Activated CD8-positive, alpha-beta memory T cell treated with anti-CD3 and anti-CD28 coated beads for 1 hour (primary cell): Measurements from ENCODE around the gene UBE3D.
"Not testable (repeated sequence)": the region's sequence is repeated elsewhere in the genome, so short reads cannot be mapped to it uniquely, and the experiment has no call there.

ENCODE experiments used
- DNase-seq, 2 donors: peaks; one replicate each; pipeline ENCODE4 v3.0.0-alpha.2; 2020; ENCODE audit warnings: low read depth in 1 of 2; ENCODE audit errors: extremely low read depth in 1 of 2

Gene UBE3D

DNA sequence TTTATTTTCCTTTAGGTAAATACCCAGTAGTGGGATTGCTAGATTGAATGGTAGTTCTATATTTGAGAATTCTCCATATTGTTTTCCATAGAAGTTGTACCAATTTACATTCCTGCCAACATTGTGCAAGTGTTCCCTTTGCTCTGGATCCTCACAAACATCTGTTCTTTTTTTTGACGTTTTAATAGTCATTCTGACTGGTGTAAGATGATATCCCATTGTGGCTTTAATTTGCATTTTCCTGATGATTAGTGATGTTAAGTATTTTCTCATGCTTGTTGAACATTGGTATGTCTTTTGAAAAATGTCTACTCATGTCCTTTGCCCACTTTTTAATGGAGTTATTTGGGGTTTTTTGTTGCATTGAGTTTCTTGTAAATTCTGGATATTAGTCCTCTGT, 85.6 kb downstream of the UBE3D start:
- DNase-seq = no peak

DNA sequence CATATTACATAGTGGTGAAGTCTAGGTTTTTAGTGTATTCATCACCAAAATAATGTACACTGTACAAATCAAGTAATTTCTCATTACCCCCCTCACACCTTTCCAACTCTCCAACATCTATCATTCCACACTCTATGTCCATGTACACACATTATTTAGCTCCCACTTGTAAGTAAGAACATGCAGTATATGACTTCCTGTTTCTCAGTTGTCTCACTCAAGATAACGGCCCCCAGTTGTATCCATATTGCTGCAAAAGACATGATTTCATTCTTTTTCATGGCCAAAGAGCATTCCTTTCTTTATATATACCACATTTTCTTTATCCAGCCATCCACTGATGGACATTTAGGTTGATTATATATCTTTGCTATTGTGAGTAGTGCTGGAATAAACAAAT, 86.0 kb downstream of the UBE3D start:
- DNase-seq = no peak

DNA sequence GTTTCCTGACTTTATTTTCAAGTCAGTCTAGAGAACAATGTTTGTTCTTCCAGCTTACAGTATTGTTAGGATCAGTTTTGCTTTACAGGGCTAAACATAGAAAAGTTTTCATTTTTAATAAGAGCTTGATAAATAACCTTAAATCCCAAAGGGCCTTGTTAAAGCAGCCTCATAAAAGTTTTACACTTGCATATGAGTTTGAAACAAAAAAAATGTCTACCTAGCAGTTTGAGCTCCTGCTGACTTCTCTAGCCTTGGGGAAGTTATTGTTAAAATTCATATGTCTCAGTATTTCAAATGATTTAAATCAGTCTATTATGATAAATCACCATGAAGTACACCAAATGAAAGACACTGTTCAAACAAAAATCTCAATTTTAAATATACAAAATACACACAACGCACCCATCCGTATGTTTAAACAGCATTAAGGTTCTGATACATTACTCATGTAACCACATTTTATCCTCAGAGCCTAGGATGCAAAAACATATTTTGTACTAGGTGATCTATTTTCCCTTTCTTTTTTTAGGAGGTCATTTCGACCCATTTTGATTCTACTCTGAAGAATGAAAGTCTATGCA, 87.2 kb downstream of the UBE3D start:
- DNase-seq = no peak

DNA sequence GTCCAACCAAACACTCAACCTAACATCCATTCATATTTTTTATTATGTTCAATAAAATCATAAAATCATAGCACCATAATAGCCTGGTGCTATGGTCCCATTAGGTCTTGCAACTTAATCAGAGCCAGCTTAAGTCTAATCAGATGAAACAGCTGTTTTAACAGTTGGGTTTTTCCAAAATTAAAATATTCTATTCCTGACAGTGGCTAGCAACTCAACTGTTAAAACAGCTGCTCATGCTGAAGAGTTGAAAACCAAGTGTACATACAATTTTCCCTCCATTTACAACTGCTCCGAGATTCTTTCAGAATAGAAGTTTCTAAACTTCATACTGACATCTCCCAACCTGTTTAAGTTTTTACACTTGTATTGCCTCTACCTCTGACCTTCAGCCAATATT, 89.5 kb downstream of the UBE3D start:
- no peak for DNase-seq

DNA sequence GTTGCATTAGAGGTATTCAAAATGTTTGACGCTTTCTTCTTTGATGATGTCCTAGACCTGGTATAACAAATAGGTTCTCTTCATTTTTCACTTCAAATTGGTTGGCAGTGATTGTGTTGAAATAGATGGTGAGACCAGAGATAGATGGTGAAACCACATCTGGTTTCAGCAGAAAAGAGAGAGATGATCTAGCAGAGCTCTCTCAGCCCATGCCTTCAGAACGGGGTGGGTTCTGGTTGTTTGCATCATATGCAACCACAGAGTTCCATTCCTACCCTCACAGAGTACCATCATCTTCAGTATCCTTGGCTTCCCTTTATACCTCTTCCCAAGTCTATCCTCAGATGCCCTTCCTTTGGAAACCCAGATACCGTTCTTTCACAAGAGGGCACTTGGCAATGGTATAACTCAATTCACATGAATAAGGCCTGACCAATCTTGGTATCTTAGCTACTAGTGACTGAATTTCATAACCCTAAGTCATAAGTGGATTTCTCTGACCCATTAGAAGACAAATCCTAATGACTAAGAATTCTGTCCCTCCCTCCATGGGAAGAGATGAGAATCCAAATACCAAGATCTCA, 93.7 kb downstream of the UBE3D start:
- no peak for DNase-seq

DNA sequence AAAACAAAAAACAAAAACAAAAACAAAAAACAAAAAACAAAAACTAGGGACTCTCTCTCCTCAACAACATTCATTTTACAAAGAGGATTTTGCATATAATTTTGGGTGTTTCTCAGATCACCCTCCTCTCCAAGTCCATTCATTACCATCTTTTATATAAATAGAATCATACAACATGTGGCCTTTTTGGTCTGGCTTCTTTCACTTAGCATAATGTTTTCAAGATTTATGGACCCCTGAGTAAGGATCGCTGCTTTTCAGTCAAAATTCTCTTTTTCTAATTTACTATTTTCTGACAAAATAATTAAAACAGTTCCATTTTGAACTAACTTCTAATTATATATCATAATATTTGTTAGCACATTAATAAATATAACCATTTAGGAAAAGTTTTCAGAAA, 94.8 kb downstream of the UBE3D start:
- no peak for DNase-seq

DNA sequence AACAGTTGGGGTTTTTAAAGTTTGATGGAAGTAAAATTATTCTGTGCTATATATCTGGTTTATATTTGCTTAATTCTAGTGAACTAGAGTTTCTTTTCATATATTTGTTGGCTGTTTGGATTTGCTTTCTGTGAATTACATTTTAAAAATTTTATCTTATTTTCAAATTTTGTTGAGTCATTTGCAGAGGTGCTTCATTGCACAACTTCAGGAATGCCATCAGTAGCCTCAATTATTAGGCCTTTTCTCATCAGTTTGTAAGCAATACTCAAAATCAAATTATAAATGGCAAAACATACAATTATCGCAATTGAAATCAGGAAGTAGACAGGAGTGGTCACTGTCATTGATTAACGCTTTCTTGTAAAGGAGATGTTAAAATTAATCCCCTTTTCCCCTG, 96.9 kb downstream of the UBE3D start:
- DNase-seq = no peak

DNA sequence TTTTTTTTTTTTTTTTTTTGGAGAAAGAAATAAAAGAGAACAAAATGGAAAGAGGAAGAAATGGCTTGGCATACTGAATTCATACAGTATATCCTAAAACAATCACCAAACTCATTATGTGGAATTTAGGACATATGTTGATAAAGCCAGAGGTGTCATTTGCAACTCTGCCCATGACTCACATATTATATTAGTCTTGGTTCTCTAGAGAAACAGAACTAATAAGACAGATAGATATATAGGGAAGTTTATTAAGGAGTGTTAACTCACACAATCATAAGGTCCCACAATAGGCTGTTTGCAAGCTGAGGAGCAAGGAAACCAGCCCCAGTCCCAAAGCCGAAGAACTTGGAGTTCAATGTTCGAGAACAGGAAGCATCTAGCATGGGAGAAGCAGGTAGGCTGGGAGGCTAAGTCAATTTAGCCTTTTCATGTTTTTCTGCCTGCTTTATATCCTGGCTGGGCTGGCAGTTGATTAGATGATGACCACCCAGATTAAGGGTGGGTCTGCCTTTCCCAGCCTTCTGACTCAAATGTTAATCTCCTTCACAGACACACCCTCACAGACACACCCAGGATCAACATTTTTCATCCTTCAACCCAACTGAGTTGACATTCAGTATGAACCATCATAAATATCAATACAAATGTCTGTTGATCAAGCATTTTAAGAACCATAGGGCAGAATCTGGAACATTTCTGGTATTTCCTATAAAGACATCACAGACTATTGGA, 102.3 kb downstream of the UBE3D start:
- DNase-seq = no peak

DNA sequence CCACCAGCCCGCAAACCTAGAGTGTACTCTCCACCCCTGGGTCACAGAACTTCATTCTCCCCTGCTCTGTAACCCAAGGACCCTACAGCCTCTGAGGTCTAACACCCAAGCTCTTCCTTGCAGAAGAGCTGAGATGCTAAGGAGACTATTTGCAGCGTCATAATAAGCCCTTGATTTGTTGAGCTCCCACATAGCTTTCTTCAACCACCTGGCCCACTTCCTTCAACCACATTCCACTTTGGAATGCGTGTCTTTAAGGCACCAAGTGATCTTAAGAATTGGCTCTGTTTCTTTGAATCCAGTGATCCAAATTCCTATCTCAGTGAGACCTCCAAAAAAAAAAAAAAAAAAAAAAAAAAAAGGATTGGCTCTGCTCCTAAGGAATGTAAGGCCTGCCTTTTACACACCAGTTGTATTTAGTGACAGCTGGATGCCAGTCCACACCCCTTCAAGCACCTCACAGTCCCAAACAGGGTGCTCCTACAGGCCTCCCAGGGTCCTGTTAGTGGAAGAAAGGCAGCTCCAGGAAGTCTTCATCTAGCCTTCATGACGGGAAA, 106.2 kb downstream of the UBE3D start:
- DNase-seq = no peak

DNA sequence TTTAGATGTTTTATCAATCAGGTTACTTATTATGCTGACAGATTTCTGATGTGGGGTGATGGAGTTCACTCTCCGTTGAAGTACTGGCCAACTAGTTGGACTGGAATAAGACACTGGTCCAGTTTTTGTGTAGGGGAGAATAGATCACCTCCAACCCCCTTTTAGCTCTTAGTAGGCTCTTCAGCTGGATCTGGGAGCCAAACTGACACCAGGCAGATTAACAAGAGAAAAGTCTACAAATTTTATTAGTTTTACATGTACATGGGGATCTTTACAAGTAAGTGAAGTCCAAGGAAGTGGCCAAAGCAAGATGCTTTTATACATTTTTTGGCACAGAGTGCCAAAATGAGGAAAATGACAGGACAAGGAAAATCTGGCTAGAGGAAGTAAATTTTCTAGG, 107.1 kb downstream of the UBE3D start:
- DNase-seq = no peak

DNA sequence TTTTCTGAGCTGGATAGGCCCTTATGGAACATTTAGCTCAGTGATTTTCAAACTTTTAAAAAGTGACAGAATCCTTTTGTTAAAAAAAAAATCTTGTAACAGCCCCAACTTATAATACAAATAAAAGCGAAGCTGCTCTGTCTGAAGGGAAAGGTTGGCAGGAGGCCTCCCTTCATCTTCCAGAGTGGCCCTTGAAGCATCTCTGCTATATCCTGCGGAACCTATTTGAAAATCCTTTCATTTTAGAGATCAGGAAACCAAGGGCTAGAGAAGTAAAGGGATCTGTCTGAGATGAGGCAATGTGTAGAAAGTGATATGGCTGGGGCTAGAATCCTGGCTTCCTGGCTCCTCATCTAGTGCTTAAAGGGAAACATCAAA, 107.8 kb downstream of the UBE3D start:
- no peak for DNase-seq

DNA sequence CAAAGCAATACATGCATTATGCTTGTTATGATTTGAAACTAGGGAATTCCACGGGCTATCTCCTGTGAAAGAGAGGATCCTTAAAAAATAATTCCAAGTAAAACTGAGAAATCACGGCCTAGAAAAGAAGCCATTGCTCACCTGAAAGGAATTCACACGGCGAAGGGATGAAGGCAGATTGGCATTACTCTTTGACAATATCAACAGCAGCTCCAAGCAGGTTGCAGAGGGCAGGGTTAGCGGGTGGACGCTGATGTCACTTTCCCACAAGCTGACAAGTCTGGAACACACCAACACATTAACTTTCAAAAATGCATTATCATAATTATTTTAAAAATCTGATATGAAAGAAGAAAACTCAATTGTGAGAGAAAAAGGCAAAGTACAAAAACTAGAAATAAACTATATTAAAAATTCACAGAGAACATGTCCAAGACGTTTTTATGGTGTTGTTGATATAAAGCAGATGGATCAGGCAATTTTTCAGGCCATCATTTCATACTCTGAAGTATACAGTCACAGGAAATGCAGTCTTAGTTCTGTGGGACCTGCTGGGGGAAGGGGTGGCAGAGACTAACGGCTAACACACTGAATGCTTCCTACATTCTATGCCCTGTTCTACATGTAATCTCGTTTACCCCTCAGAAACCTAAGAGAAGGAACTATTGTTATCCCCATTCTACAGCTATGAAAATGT, 108.3 kb downstream of the UBE3D start:
- DNase-seq = no peak

DNA sequence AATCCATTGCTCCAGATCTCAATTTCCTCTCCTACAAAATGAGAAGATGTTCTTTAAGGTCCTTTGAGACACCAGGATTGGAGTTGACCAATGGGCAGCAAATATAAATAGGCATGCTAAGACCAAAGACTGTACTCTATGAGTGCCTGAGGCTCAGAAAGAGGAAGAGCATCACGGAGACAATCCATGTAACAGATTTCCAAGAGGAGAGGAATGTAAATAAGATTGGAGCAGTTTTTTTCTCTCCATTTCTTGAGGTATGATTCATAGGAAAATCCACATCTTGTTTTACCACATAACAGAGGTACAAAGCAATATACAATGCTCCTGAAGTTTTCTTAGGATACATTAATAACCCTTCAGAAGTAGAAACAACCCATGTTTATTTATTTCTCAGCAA, 109.8 kb downstream of the UBE3D start:
- no peak for DNase-seq

DNA sequence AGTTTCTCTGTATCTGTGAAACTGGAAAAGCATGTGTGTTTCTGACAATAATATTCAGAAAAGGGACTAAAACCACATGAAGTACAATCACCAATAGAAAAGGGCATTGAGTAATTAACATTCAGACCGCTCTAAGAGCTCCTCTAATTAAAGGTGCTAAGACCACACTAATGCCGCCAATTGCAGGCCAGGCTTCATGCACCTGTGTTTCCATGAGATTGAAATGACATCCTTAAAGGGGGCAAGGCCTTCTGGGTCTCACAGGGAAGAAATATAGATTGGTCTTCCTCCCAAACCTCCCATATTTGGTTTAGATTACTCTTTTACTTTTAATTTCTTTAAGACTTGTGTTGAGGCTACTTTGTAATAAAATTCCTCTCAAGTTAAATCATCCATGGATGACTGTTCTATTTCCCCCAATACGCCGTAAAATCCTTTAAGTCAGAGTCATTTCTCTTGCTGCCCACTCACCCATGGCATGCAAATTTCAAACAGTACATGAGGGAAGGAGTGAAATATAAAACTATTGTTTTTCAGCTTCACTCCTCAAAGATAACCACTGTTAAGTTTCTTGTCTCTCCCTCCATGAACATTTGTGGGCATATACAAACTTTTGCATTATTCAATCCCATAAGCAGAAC, 110.6 kb downstream of the UBE3D start:
- DNase-seq = no peak

DNA sequence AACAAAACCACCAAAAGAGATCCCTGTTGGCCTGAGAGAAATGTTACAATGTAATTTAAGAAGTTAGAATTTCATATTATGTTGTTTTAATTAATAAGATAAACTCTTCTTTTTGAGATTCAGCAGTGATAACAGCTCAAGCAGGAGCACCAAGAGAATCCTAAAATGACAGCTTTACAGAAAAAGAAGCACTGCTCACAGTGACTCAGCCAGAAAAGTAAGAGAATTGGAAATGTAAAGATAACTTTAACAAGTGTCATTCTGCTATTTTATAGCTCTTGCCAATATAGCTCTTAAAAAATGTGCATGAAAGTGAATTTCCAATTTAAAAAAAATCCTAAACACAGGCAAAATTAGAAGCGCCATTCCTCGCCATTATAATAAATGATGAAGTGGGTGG, 111.3 kb downstream of the UBE3D start:
- no peak for DNase-seq

DNA sequence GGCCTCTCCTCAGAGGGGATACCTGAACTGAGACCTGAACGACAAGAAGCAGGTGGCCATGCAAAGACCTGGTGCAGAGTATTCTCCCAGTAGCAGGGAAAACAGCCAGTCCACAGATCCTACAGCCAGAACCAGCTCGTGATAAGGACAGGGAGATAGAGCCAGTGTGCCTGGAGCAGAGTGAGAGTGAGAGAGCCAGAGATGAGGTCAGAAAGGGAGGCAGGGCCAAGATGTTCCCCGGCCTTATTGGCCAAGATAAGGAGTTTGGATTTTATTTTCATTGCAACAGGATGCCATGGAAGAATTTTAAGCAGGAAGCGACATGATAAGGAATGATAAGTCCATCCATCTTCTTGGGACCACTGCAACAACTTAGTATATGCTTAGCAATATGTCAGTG, 111.8 kb downstream of the UBE3D start:
- DNase-seq = no peak

DNA sequence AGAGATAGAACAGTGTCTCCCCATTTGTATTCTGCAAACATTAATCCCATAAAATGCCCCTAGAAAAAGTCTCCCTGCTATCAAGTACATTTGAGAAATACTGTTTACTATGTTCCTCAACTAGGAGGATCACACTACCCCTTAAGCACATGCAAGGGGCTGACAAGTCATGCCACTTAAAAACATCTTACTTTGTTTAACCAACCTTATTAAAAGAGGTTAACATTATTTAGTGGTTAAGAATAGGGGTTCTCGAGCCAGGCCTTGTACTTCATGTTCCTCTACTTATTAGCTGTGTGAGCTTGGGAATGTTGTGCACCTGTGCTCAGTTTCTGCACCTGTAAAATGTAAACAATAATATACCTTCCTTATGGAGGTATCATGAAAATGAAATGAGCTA, 113.7 kb downstream of the UBE3D start:
- no peak for DNase-seq

DNA sequence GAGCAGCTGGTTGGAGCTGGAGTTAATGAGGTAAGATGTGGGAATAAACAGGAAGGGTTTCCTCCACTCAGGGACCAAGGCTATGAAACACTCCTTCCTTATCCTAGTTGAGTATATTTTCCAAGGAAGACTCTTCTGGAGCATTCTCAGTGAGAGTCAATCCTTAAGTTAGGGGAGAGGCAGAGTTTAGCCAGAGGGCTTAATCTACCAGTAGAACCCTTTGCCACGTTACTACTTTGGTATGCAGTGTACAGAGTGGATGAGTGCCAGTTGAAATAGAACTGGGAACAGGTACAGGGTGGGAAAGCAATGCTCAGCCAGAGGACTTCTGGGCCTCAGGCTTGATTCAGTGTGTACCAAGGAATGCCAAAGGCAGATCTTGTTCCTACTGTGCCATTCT, 114.3 kb downstream of the UBE3D start:
- DNase-seq = no peak

DNA sequence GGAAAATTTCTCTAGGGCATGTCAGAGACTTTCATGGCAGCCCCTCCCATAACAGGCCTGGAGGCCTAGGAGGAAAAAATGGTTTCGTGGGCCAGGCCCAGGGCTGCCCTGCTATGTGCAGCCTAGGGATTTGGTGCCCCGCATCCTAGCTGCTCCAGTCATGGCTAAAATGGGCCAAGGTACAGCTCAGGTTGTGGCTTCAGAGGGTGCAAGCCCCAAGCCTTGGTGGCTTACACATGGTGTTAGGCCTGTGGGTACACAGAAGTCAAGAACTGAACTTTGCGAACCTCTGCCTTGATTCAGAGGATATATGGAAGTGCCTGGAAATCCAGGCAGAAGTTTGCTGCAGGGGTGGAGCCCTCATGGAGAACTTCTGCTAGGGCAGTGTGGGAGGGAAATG, 134.7 kb downstream of the UBE3D start:
- not testable (repeated sequence) for DNase-seq

DNA sequence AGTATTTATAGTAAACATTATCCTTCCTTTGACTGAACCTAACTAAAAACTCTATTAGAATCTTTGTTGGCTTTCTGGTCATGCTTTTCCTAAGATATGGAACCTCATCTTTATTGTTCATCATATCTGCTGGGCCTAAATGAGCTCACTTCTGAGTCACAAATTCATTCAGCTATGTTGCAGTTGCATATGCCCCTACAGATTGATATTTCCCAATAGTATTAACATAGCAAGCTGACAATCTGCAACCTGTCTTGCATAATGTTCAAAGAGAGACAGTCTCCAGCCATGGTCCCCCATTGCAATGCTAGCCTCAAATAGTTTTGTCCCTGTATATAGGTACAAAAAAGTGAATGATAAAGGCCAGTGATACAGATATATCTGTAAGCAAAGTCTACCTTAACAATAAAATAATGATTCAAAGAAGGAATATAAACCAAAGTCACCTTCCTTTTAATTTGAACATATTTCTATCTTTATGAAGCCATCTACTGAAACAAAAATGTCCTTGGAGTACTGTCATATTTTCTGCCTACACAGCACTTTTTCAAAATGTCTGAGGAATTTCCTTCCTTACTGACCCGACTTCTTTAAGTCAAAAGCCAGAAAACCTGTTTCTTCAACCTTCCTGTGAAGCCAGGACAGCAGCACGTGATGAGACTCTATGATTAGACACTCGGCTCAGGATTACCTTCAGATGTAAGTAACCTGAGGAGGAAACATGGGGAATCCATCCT, 140.7 kb downstream of the UBE3D start:
- DNase-seq = no peak

DNA sequence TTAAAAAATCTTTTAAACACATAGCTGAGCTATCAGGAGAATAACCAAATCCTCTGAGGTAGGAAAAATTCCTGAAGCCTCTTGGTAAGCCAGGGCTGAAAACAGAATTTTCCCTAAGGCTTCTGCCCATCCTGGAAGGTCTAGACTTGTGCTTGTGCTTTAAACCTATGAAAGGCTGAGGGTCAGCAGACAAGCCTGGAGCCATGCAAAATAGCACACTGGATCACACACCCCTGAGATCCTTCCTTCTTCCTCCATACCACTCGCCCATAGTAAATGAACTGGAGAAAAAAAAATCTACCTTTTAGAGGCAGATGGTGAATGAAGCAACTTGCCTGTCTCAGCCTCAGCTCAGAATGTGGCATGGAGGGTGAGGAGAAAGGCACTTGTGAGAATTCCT, 144.4 kb downstream of the UBE3D start:
- no peak for DNase-seq
